H1 (cell line): ENCODE results near the gene TINCR. TPM values are rescaled to one million over a fixed set of nuclear protein-coding genes. Genes with fewer than 3 reads are reported as not detected.
A peak's percentile ranks its signal among the peaks of the same experiment; 100 is the strongest.

Experiments
- CTCF ChIA-PET: fragments of 300-600 bp; sonication (Branson Sonifier 250); formaldehyde crosslinking; loops from one replicate; lab custom pipeline; 2021; ENCODE audit not compliant: partially characterized antibody; lab: Charles Lee
- POLR2A ChIA-PET: fragments of 300-600 bp; sonication (Branson Sonifier 250); formaldehyde crosslinking; loops from one replicate; lab custom pipeline; 2021; ENCODE audit warnings: inconsistent platforms; ENCODE audit not compliant: partially characterized antibody; lab: Charles Lee
- DNase-seq, 2 experiments: peaks; one replicate each; pipeline versions ENCODE4 v3.0.0 to v3.0.0-alpha.2; 2010 to 2022; ENCODE audit warnings: low spot score in 2 of 2, low read depth in 1 of 2, mixed read lengths in 1 of 2
- FAIRE-seq: peaks from 2 replicates; lab custom pipeline; 2011; peaks lifted over from hg19 to GRCh38; lab: Jason Lieb, UNC
- H2AFZ ChIP-seq: 2 replicates; pipeline ENCODE4 v1.8.1; 2012; ENCODE audit warnings: low read length, inconsistent platforms
- H2AK5ac ChIP-seq: 2 replicates; pipeline ENCODE4 v1.6.1; 2013; ENCODE audit warnings: low read depth, low read length
- H2BK120ac ChIP-seq: replicated peaks from 2 replicates; pipeline ENCODE3; 2013; ENCODE audit warnings: low read depth, low read length, inconsistent platforms
- H2BK12ac ChIP-seq: 2 replicates; pipeline ENCODE4 v1.6.1; 2013; ENCODE audit warnings: low read depth, low read length
- H2BK15ac ChIP-seq: 2 replicates; pipeline ENCODE4 v1.6.1; 2013; ENCODE audit warnings: low read length
- H2BK20ac ChIP-seq: 2 replicates; pipeline ENCODE4 v1.6.1; 2013; ENCODE audit warnings: low read length
- H2BK5ac ChIP-seq: 2 replicates; pipeline ENCODE4 v1.6.1; 2013; ENCODE audit warnings: low read depth, low read length
- H3K14ac ChIP-seq: 2 replicates; pipeline ENCODE4 v1.6.1; 2013; ENCODE audit warnings: inconsistent platforms; ENCODE audit not compliant: insufficient read length
- H3K18ac ChIP-seq: 2 replicates; pipeline ENCODE4 v1.6.1; 2013; ENCODE audit warnings: low read length; ENCODE audit errors: extremely low read depth
- H3K23ac ChIP-seq: 2 replicates; pipeline ENCODE4 v1.6.1; 2013; ENCODE audit warnings: inconsistent platforms; ENCODE audit not compliant: insufficient read length
- H3K23me2 ChIP-seq: 2 replicates; pipeline ENCODE4 v1.6.1; 2013; ENCODE audit warnings: low read depth, low read length
- H3K27ac ChIP-seq: 2 replicates; pipeline ENCODE4 v1.6.1; 2011; ENCODE audit warnings: low read depth, low read length, inconsistent platforms
- H3K27me3 ChIP-seq, 4 experiments: replicated peaks in 1 of 4; 1 replicate in 1 of 4; 2 replicates in 3 of 4; pipeline versions ENCODE4 v1.6.1 to v1.8.1; 2011 to 2013; ENCODE audit warnings: low read length in 3 of 4, mild to moderate bottlenecking in 3 of 4, inconsistent platforms in 2 of 4, mixed read lengths in 2 of 4, moderate library complexity in 1 of 4; ENCODE audit not compliant: control insufficient read depth in 3 of 4, insufficient read depth in 3 of 4; ENCODE audit errors: extremely low read depth in 1 of 4
- H3K36me3 ChIP-seq, 4 experiments: 2 replicates each; pipeline versions ENCODE4 v1.6.1 to v1.8.1; 2011 to 2013; ENCODE audit warnings: mild to moderate bottlenecking in 4 of 4, low read length in 3 of 4, moderate library complexity in 2 of 4, control low read depth in 1 of 4, inconsistent platforms in 1 of 4; ENCODE audit not compliant: insufficient read depth in 4 of 4, control insufficient read depth in 2 of 4
- H3K4ac ChIP-seq: replicated peaks from 2 replicates; pipeline ENCODE3; 2013; ENCODE audit warnings: low read length, low read depth, mixed read lengths, inconsistent platforms; ENCODE audit not compliant: insufficient read length
- H3K4me1 ChIP-seq, 4 experiments: replicated peaks in 1 of 4; 1 replicate in 1 of 4; 2 replicates in 3 of 4; pipeline versions ENCODE4 v1.6.1 to v1.8.1; 2011 to 2013; ENCODE audit warnings: low read length in 3 of 4, inconsistent platforms in 2 of 4, mixed read lengths in 1 of 4; ENCODE audit not compliant: insufficient read depth in 4 of 4, control insufficient read depth in 3 of 4
- H3K4me2 ChIP-seq, 2 experiments: 2 replicates each; pipeline versions ENCODE4 v1.6.1 to v1.8.1; 2011 to 2013; ENCODE audit warnings: low read depth in 2 of 2, low read length in 2 of 2, control low read depth in 1 of 2, inconsistent platforms in 1 of 2, mild to moderate bottlenecking in 1 of 2; ENCODE audit not compliant: insufficient read depth in 1 of 2
- H3K4me3 ChIP-seq, 4 experiments: fragments of 200-600, 300-600 bp in 1 of 4; sonication (generic), shearing (Covaris generic), sonication (Bioruptor Twin) in 1 of 4; 2 replicates each; pipeline versions ENCODE4 v1.5.1 to v1.8.1; 2011 to 2016; ENCODE audit warnings: low read length in 4 of 4, low read depth in 3 of 4, control low read depth in 2 of 4, inconsistent platforms in 2 of 4, mild to moderate bottlenecking in 2 of 4, mixed read lengths in 1 of 4, moderate library complexity in 1 of 4; ENCODE audit not compliant: insufficient read depth in 2 of 4; ENCODE audit errors: extremely low read depth in 1 of 4
- H3K56ac ChIP-seq: replicated peaks from 2 replicates; pipeline ENCODE3; 2013; ENCODE audit warnings: low read depth, mild to moderate bottlenecking, mixed read lengths, low read length, inconsistent platforms; ENCODE audit not compliant: insufficient read length
- H3K79me1 ChIP-seq: 2 replicates; pipeline ENCODE4 v1.6.1; 2013; ENCODE audit warnings: low read depth, low read length, control low read depth
- H3K79me2 ChIP-seq, 2 experiments: 2 replicates each; pipeline versions ENCODE4 v1.6.1 to v1.8.1; 2012 to 2013; ENCODE audit warnings: low read length in 2 of 2, mild to moderate bottlenecking in 2 of 2, inconsistent platforms in 1 of 2; ENCODE audit not compliant: insufficient read depth in 2 of 2, control insufficient read depth in 1 of 2
- H3K9ac ChIP-seq, 4 experiments: replicated peaks in 1 of 4; 1 replicate in 1 of 4; 2 replicates in 3 of 4; pipeline versions ENCODE4 v1.6.1 to v1.8.1; 2011 to 2013; ENCODE audit warnings: low read depth in 3 of 4, low read length in 3 of 4, control low read depth in 2 of 4, mild to moderate bottlenecking in 2 of 4, moderate library complexity in 2 of 4, inconsistent platforms in 1 of 4; ENCODE audit errors: extremely low read depth in 1 of 4
- H3K9me3 ChIP-seq, 2 experiments: 2 replicates each; pipeline versions ENCODE4 v1.6.1 to v1.8.1; 2012 to 2013; ENCODE audit warnings: mild to moderate bottlenecking in 2 of 2, moderate library complexity in 2 of 2, control low read depth in 1 of 2, inconsistent platforms in 1 of 2, low read depth in 1 of 2, low read length in 1 of 2, mixed read lengths in 1 of 2; ENCODE audit not compliant: insufficient read depth in 2 of 2
- H4K20me1 ChIP-seq, 2 experiments: replicated peaks in 1 of 2; 2 replicates each; pipeline versions ENCODE3 to v1.8.1; 2011 to 2013; ENCODE audit warnings: inconsistent platforms in 2 of 2, low read length in 2 of 2, mild to moderate bottlenecking in 1 of 2; ENCODE audit not compliant: insufficient read depth in 2 of 2, control insufficient read depth in 1 of 2
- H4K5ac ChIP-seq: 2 replicates; pipeline ENCODE4 v1.6.1; 2013; ENCODE audit warnings: low read length, low read depth, mixed read lengths, inconsistent platforms; ENCODE audit not compliant: insufficient read length
- H4K8ac ChIP-seq: 2 replicates; pipeline ENCODE4 v1.8.0; 2013; ENCODE audit warnings: mild to moderate bottlenecking, moderate library complexity, low read length, inconsistent platforms; ENCODE audit not compliant: insufficient read depth; ENCODE audit errors: extremely low read depth
- H4K91ac ChIP-seq: replicated peaks from 2 replicates; pipeline ENCODE3; 2013; ENCODE audit warnings: low read length, mixed read lengths, inconsistent platforms; ENCODE audit not compliant: insufficient read length
- CBX8 ChIP-seq: fragments of 300-800, 300-1000 bp; sonication (generic); IDR thresholded peaks from 2 replicates; pipeline ENCODE4 v1.7.1; 2016; ENCODE audit warnings: low read depth, low read length, borderline replicate concordance
- CHD1 ChIP-seq: IDR thresholded peaks from 2 replicates; pipeline ENCODE4 v1.6.1; 2012; ENCODE audit warnings: low read depth, low read length, improper control_type of control experiment
- CREB1 ChIP-seq: IDR thresholded peaks from 2 replicates; pipeline ENCODE4 v1.6.1; 2012; ENCODE audit warnings: inconsistent platforms
- EGR1 ChIP-seq: IDR thresholded peaks from 2 replicates; pipeline ENCODE4 v1.6.1; 2011; ENCODE audit warnings: low read depth, low read length, borderline replicate concordance
- JUND ChIP-seq: IDR thresholded peaks from 2 replicates; pipeline ENCODE4 v1.6.1; 2011; ENCODE audit warnings: mild to moderate bottlenecking, improper control_type of control experiment, low read length
- KDM1A ChIP-seq: fragments of 200-600, 300-600 bp; sonication (generic); IDR thresholded peaks from 2 replicates; pipeline ENCODE4 v1.7.1; 2016; ENCODE audit warnings: mild to moderate bottlenecking, low read length, borderline replicate concordance
- SAP30 ChIP-seq: fragments of 300-600 bp; sonication (generic); IDR thresholded peaks from 2 replicates; pipeline ENCODE4 v1.7.1; 2012; ENCODE audit warnings: low read length, moderate library complexity, mild to moderate bottlenecking, inconsistent platforms; ENCODE audit not compliant: insufficient read depth, insufficient replicate concordance
- SP2 ChIP-seq: IDR thresholded peaks from 2 replicates; pipeline ENCODE4 v1.6.1; 2012; ENCODE audit warnings: mild to moderate bottlenecking, low read length, inconsistent platforms
- SRF ChIP-seq: IDR thresholded peaks from 2 replicates; pipeline ENCODE4 v1.6.1; 2011; ENCODE audit warnings: mild to moderate bottlenecking, low read depth, low read length, moderate library complexity
- WGBS, 2 experiments: shearing (Covaris generic) in 1 of 2; methylation state at CpG; one replicate each; pipeline versions ENCODE4 v1.1.6 to v1.1.7; 2013 to 2015; ENCODE audit warnings: low lambda C conversion rate in 2 of 2, mixed read lengths in 2 of 2, inconsistent platforms in 1 of 2, low coverage in 1 of 2, missing lambda C conversion rate in 1 of 2; ENCODE audit not compliant: insufficient replicate concordance in 2 of 2, insufficient coverage in 1 of 2, insufficient read length in 1 of 2; ENCODE audit errors: extremely low coverage in 1 of 2, missing lambda C conversion rate in 1 of 2; 5-methylcytosine and 5-hydroxymethylcytosine counted together
- polyA plus RNA-seq, 7 experiments: library from polyadenylated mRNA; depleted of rRNA in 3 of 7; stranded (reverse) in 5 of 7; unstranded in 2 of 7; fragments of >200 nt in 5 of 7; fragments of 200-250 nt in 2 of 7; gene quantifications; 1 replicate in 5 of 7; 2 replicates in 1 of 7; 4 replicates in 1 of 7; pipeline versions ENCODE4 v1.2.1 to v1.2.3, GENCODE V29; 2011 to 2013; ENCODE audit warnings: missing spikeins in 2 of 7, mixed read lengths in 2 of 7
- total RNA-seq: library from RNA; stranded (reverse); fragmentation: NEBNext Ultra II Directional; extraction: Animal tissue kit (Norgen Biotek cat#: 25700); gene quantifications from 2 replicates; pipeline ENCODE4 v1.2.1, GENCODE V29; 2021
- TF ChIP-seq, protein P1 (sequence below), 3 experiments: IDR thresholded peaks; 1 replicate in 2 of 3; 2 replicates in 1 of 3; pipeline versions ENCODE4 v1.5.1 to v1.6.1; 2011; ENCODE audit warnings: low read length in 3 of 3, mild to moderate bottlenecking in 3 of 3, inconsistent platforms in 2 of 3, low read depth in 1 of 3, moderate library complexity in 1 of 3; ENCODE audit not compliant: insufficient read depth in 1 of 3; ENCODE audit errors: control extremely low read depth in 1 of 3

TINCR gene
- total and polyA plus RNA-seq, 2 of the 8 experiments (the other 6 are each of a cell fraction or from before 2014, with no cell fraction given), result 0.52 to 1.4 TPM

DNA sequence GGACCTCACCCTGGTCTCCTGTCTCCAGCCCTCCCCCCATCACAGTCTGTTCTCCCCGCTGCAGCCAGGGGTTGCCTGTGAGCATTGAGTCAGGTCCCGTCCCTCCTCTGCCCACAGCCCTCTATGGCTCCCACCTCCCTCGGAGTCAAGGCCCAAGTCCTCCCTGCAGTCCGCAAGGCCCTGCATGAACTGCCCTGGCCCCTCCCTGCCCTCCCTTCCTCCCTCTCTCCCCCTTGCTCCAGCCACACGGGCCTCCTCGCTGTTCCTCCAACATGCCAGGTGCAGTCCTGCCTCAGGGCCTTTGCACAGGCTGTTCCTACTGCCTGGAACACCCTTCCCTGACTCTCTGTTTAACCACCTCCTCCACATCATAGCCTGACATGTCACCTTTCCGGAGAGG, 2.8 kb downstream of the TINCR start:
- Histone ChIP-seq H2BK20ac (no peak overlapping the region), H2AFZ (no peak overlapping the region), H3K14ac (no peak overlapping the region), H3K4me3 (no peak overlapping the region), H4K5ac (no peak overlapping the region), H2BK15ac (no peak overlapping the region), H2BK5ac (no peak overlapping the region), H3K4me1 (peaks cover 0 to 9% (median 3%) of the 10 kb centered on the region in 4 experiments; a peak in 3 of 7 replicates), H4K20me1 (no peaks in the 10 kb centered on the region), H3K9me3 (peaks cover 5 to 8% of the 10 kb centered on the region in 2 experiments; a peak in 3 of 4 replicates), H3K4ac (no peak overlapping the region), H3K36me3 (no peaks in the 10 kb centered on the region), H2BK12ac (no peak overlapping the region), H3K27ac (no peak overlapping the region), H3K79me1 (no peaks in the 10 kb centered on the region), H4K8ac (no peak overlapping the region), H2AK5ac (no peak overlapping the region), H3K56ac (no peak overlapping the region), H4K91ac (no peak overlapping the region), H3K4me2 (no peak overlapping the region), H3K79me2 (no peaks in the 10 kb centered on the region), H2BK120ac (no peak overlapping the region), H3K23me2 (peaks cover 2% of the 10 kb centered on the region; the same call in 1 of the 2 replicates), H3K9ac (no peak overlapping the region), H3K23ac (no peak overlapping the region), H3K18ac (no peak overlapping the region), H3K27me3 (peaks cover 0 to 17% (median 14%) of the 10 kb centered on the region in 4 experiments; a peak in 6 of 7 replicates)
- TF ChIP-seq CREB1, result no peak
- no peak for TF ChIP-seq SAP30
- no peak for TF ChIP-seq EGR1
- TF ChIP-seq SP2, result no peak
- no peak for TF ChIP-seq SRF
- TF ChIP-seq, protein P1, sequence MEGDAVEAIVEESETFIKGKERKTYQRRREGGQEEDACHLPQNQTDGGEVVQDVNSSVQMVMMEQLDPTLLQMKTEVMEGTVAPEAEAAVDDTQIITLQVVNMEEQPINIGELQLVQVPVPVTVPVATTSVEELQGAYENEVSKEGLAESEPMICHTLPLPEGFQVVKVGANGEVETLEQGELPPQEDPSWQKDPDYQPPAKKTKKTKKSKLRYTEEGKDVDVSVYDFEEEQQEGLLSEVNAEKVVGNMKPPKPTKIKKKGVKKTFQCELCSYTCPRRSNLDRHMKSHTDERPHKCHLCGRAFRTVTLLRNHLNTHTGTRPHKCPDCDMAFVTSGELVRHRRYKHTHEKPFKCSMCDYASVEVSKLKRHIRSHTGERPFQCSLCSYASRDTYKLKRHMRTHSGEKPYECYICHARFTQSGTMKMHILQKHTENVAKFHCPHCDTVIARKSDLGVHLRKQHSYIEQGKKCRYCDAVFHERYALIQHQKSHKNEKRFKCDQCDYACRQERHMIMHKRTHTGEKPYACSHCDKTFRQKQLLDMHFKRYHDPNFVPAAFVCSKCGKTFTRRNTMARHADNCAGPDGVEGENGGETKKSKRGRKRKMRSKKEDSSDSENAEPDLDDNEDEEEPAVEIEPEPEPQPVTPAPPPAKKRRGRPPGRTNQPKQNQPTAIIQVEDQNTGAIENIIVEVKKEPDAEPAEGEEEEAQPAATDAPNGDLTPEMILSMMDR (IDR thresholded peaks at IDR 0.05; ENCODE audit: control extremely low read depth in 1 of 3, insufficient read depth in 1 of 3, low read depth in 1 of 3, low read length in 3 of 3), result peak in 1 of 3 experiments; percentile 23; a peak in 1 of 4 replicates
- TF ChIP-seq JUND, result no peak
- no peak for TF ChIP-seq CBX8
- TF ChIP-seq CHD1, result no peak
- TF ChIP-seq KDM1A, result peak; percentile 65; the same call in 1 of the 2 replicates
- POLR2A ChIA-PET, result no interaction called here
- CTCF ChIA-PET, result interaction anchor here (1.3 to 12.1 kb wide), 4 partner anchors 12 to 49 kb away, joined by 3 to 206 read pairs (median 4); no protein-coding TSS in a partner anchor
- FAIRE-seq (no peak), DNase-seq (no peak)
- 88% methylated on average over 3 of the region's 7 CpGs; no CpG with 5 or more reads in 1 of the 2 experiments for WGBS, 2 experiments
